ENCODE data around the gene ANKFN1.

Gene ANKFN1

DNA sequence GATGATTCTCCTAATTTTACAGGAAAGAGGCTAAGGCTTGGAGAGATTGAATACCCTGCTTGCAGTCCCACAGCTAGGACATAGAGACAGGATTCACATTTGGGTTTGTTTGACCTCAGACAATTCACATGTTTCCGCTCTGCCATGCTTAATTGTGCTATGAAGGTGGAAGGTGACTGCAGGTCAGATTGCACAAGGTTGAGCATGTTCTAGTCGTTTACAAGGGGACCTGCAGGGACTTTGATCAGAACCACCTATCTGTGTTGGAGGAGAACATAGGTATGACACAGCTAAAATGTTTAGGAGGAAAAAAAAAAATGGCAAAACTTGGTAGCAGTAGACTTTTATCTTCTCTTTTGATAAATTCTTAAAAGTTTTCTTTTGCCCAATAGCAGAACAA is 4.9 kb upstream of the ANKFN1 start:
- no peak for DNase-seq

DNA sequence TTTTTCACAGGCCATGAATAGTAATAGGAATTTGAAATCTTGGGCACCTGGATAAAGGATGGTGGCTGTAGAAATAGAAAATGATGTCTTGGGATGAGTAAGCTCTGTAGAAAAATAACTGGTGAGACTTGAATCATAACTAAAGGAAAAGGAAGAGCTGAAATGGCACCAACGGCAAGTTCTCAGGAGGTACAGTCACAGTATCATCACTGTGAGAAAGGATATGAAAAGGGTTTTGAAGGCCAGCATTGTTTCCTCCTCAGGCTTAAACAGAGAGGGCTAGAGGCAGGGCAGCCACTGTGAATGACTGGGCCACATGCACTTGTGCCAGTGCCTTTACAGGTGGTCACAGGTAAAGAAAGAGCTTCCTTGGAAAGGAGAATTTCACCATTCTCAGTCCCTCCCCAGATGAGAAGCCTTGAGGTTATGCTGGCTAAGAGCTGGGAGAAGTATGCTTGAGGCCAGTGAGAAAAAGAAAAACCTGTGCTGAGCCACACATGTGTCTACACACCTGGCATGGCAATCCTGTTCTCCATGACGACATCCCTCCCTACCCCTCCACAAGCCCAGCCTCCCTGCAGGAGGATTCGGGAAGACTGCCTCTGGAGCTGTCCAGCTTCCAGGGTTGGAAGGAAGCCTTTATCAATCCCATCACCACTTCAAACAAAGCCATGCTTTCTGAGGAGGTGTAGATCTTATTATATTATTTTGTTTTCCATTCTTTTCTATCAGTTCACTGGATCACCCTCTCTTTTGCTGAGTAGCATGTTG is 3.8 kb upstream of the ANKFN1 start:
- no peak for DNase-seq

DNA sequence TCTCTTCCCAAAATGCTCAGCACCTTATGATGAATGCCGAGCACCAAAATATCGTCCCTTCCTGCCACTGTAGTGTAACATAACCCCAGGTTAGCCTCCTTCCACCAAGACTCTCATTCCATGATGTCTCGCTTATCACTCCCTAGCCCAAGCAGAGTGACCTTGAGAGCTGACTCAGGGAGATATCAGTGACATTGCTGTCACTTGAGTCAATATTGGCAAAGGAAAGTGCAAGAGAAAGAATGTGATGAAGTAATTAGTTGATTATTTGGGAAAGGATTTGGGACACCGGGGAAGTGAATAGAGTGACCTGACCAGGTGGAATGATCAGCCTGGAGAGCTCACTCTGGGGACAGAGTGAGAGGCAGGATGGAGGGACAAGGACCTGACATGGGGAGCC is 2.6 kb upstream of the ANKFN1 start:
- no peak for DNase-seq

DNA sequence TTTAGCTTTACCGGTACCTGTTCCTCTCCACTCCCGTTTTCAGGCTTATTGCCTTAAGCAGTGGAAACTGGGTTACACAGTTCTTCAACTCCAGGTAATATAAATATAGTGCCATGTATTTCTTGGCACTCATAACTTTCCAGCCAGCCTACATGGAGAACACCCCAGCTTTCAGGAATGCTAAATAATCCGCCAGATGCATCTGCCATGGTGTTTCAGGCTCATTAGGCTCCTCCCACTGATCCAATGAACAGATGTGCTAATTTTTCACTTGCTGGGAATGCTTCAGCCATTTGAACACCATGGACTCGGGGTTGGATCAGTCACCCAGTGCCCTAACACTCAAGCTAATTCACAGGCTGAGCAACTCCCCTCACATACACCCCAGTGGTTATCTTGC is 4.6 kb downstream of the ANKFN1 start:
- no peak for DNase-seq

DNA sequence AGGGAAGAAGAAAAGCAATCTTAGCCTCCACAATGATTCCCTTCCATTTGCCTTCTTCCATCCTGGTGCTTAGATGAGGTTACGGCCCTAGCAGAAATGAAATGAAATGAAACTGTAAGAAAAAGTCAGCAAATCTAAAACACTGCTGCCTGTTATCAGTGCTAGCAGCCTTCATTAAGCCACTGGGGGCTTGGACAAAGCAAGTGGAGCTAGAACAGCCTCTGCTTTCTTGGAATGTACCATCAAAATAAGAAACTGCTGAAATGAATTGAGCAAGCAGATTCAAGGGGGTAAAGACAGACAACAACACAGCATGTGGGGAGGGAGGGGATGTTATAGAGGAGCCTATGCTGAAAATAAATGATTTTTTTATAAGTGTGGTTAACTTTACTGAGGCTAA is 5.1 kb downstream of the ANKFN1 start:
- DNase-seq: no peak

DNA sequence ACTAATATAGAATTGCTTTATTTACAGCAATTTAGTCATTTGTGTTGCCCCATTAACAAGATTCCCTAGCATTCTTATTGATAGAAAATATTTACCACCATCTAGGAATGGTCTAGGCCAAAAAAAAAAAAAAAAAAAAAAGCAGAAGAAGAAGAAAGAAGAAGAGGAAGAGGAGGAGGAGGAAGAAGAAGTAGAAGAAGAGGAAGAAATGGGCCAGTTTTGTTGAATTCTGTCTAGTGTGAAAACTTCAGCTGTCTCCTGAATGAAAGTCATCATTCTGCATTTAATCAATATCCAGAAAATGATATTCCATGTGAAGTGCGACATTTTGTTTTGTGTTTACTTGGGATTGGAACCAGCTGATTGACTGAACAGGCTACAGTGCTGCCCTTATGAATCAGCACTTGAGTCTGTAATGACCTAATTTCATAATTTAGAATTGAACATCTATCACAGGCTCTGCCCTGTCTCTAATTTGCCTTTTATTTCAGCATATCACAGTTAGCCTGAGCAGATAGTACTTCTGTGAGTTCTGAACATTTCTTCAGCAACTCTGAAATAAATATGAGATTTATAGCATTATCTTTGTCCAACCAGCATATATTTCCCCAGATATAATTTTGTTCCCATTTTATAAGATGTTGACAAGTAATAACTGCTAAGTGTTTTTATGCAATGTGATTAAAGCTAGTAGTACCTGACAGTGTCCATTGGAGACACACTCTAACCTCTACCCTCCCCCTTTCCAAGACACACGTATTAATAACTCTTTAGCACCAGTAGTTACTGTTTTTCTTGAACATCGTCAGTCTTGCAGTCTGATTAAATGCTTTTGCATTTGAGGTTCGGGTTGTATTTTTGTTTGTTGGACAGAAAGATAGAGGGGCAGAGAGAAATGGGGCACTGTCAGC is 5.9 kb downstream of the ANKFN1 start:
- no peak for DNase-seq

DNA sequence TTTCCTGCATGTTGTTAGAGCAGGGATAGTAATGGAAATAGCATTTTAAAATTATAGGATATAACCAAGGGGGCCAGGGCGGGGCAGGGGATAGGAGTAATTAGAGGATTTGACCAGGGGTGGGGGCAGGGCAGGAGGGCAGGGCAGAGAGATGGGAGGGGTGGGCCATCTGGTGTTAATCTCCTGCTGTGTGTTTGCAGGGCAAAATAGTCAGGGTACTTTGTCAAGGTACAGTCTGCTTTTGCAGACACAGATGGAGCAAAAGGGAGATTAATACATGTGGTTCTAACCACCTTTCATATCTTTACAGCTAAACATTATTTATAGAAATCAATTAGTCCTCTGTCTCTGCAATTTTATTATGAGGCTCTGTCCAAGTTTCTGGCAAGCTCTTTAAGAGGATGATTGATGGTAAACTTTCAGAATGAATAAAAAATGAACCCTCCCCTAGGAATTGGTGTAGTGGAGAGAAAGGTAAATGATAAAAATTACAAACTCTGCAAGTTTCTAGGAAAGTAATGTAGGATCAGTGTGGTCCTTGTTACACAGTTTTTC is 6.6 kb downstream of the ANKFN1 start:
- no peak for DNase-seq

DNA sequence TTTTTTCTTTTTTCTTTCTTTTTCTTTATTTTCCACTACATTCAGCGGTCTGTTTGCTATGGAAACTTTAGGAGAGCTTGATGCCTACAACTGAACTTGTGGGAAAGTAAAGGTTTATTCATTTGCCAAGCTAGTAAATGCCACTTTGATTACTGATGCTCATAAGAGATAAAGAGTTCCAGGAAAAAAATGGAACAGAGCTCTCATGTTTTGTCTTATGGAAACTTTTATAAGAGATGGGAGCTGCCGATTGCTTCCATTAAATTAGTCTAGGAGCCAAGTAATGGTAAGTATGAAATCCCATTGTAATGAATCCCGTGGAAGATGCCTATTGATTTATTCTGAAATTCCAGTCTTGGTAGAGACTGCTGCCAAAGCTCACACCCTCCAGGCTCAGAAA is 7.1 kb downstream of the ANKFN1 start:
- no peak for DNase-seq

DNA sequence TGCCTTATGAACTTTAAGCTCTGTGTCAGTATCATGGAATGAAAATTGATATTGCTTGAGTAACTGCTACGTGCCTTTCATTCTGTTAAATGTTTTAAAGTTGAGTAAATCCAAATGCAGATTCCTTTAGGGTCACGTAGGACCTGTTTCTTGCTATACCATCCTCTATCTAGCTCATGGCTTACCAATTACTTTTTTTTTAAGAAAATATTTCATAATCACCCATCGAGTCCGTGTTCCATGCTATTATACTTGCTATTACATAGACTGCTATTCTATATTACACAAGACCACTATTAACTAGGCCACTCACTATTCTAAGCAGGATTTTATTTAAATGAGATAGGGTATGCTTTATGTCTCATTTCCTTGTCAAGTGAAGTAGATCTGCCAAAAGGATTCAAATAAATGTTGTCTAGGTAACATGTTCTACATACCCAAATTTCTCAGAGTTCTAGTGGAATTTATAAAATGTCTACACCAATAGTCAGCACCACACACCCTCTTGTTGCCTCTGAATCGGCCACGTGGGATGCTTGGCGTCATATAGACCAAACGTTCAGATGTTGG is 11.9 kb downstream of the ANKFN1 start:
- DNase-seq: no peak

DNA sequence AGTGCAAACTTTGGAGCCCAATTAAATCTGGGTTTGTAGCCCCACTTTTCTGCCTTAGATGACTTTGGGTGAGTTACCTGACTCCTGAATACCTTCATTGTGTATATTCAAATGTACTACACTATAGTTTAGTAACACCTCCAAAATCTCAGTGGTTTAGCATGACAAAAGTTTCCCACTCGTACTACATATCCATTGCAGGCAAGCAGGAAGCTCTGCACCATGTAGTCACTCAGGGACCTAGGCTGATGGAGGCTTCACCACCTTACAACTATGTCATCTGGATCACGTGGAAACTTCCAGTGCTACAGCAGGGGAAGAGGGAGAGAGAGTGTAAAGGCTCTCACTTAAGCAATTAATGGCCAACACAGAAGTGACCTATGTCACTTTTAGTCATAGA is 14.2 kb downstream of the ANKFN1 start:
- DNase-seq: no peak

DNA sequence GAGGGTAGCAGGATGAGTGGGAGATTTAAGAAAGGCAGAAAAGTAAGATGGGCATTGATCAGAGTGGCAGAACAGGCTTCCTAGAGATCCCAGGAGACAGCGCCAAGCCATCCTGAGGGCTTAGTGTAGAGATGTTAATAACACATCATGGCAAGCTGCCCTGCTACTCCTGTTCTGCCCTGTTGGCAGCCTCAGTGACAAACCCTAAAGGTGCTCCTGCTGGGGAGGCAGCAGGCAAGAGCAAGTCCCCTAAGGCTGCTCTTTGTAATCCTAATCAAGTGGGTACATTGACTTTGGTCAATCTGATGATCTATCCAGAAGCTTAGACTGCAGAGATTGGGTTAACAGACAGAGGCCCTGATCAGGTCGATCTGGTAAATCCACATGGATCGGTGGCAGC is 16.3 kb downstream of the ANKFN1 start:
- DNase-seq: no peak

DNA sequence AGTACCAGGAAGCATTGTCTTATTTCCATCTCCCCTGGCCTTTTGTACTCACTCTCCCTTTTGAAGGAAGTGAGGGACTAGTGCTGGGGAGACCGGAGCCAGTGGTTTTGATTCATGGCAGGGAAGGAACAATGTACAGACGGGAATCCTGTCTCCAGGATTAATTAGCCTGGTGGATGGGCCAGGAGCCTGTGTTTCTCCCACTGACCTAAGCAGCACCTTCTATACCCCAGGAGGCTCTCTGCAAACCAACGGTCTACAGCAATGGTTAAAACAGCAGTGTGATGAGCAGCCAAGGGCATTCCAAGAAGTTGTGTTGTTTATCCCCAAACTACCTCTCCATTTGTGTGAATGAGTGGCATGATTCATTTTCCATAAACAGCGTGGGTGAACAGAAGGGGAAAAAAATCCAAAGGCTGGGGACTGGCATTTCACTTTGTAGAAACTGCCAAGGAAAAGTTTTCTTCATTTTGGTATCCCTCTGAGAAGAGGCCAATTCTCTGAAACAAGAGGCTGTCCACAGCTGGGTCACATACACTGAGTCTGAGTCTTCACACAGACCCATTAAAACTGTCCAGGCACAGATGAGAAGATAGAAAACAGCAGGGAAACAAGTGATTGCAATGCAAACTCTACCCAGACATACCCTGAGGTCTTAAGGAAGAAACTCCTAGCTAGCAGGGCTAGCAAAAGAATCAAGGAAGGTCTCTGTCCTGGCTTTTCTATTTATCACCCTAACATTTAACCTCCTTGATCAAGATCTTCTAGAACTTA is 18.1 kb downstream of the ANKFN1 start:
- no peak for DNase-seq

DNA sequence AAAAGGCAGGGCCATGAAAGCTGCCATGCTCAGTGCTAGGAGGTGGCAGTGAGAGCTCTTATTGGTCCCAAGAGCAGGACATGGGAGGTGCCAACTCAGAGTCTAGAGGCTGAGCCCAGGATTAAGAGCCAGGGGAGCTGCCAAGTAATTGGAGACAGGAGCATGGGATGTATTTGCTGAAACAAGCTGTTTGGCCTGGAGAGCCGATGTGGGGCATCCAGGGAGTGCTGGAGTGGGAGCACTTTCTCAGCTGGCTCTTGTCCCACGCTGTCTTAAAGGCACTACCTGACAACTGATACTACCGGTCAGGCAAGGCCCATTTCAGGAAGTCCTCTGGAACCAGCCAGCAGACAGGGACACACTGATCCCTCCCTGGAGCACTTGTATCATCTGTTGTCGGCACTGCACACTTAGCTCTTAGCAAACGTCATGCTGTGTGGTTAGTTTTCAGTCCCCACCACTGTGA is 19.3 kb downstream of the ANKFN1 start:
- peak; percentile 84 for DNase-seq

DNA sequence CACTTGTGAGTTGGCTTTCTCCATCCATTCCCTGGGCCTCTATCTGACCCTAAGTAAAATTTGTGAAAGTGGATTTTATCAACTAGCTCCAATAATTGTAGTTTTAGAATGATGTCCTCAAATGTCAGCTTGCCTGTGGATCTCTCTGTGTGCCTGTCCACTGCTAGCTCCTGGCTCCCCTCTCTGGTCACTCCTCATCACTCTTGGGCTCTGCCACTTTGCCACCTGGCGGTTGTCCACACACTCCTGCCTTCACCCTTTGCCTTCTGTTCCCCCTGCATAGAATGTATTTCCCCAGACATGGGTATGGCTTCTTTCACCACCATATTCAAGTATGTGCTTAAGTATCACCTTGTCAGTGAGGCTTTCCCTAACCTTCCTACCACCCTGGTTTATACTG is 19.8 kb downstream of the ANKFN1 start:
- no peak for DNase-seq

DNA sequence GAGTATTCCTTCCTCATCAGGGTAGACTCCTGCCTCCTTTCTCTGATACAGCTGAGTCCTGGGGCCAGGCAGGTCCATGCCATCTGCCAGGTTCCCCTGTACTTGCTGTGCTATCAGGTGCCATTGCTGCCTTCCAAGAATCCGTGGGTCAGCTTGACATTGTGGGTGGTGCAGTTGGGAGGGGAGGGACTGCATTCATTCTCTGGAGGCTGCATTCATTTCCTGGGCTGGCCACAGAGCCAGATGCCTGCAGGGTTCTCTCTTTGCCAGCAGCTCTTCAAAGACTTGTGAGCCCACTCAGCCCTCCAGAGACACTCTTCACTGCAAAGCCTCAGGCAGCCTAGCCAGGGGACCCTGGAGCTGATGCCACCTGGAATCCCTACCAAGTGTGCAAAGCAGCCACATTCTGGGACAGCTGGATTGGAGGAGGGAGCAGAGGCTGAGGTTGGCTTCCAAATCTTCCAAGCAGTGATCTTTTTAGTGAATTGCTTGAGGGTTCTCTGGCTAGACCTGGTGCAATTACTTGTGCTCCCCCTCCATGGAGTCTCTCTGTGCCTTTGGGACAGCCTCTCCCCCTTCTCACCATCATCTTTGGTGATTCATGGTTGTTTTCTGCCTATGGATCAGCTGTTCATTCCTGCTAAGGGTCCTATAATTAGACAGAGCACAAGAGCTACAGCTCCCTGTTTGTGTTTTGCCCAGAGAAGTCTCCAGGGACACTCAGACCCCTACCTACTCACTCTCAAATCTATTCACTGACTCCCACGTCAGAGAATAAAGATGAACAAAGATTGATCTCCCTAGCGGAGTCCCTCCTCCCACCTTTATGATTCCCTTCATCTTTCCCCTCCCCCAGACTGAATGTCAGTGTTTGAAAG is 20.9 kb downstream of the ANKFN1 start:
- DNase-seq: peak; percentile 35

DNA sequence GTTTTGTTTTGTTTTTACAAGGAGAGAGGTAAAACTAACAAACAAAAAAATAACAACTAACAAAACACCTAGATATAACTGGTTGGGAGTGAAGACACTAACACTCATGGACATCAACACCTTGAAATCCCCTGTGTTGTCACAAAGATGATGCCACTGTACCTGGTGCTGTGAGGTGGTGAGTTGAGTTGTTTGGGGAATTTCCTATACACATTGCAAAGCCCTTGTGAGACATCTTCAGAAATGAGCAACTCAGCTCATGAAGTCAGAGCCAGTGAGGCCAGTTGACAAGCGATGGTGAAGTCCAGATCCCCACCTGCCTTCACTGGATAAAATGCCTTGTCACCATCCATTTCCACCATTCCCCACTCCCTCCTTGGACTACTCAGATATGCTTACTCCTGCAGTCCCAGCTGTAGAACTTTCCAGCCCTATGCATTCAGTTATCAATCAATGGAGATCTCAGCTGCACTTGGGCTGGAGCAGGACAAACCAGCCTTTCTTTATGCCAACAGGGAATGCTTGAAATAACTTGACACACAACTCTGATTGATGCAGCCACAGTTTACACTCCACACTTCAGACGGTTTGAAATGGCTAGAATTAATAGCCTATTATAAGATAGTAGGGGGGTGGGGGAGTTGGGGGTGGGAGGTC is 22.2 kb downstream of the ANKFN1 start:
- no peak for DNase-seq

DNA sequence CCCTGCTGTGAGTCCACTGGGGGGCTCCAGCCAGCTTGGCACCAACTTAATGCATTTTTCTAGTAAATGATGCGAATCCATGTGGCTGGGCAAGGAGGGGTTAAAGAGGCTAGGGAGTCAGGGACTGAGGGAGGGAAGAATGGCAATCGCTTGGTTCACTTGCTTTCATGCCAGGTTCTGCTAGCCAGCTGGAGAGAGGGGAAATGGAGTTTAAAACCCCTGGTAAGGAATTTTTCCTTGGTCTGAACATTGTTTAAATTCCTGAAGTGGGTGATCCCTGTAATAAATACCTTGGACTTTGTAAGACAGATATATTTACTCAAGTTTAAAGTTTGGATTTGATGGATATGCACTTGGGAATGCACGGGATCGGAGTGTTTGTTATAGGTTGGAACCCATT is 22.8 kb downstream of the ANKFN1 start:
- peak; percentile 47 for DNase-seq

DNA sequence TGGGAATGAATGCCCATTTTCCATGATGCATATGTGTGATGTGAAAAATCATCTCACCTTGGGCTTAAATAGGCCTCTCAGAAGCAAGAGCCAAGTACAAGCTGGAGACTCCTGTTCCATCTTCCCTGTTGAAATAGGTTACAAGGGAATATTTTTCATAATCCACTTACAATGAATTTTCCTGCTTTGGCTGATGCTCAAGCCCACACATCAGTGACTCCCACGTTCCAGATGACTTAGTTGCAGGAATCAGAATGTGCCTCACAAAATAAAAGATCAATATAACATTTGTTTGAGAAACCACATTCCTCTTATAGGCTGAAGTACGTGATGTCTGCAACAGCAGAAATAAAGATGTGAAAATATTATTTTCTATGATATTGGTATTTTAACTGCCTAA is 24.1 kb downstream of the ANKFN1 start:
- DNase-seq: no peak

DNA sequence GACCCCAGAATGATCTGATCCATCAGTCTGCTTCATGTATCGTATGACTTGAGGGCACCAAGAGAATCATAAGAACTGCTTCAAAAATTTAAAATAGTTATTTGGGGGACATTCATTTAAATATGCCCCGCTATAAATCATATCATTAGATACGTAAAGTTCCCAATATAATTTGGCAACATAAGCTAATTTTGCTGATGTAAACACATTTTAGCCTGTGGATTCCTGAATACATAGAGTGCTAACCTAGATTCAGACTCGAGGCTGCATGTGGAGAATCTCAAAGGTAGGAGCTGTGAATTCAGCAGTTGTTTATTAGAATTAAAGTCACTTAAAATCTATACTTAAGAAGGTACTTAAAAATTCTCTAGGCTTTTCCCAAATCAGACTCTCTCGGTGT is 24.9 kb downstream of the ANKFN1 start:
- no peak for DNase-seq

DNA sequence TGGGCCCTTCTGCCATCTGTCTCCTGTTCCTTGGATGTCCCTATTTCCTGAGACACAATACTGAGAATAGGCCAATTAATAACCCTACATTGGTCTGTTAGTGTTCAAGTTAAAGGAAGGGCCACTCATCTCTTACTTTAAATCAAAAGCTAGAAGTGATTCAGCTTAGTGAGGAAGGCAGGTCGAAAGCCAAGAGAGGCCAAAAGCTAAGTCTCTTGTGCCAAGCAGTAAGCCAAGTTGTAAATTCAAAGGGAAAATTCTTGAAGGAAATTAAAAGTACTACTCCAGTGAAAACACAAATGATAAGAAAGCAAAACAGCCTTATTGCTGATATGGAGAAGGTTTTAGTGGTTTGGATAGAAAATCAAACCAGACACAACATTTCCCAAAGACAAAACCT is 28.8 kb downstream of the ANKFN1 start:
- no peak for DNase-seq

DNA sequence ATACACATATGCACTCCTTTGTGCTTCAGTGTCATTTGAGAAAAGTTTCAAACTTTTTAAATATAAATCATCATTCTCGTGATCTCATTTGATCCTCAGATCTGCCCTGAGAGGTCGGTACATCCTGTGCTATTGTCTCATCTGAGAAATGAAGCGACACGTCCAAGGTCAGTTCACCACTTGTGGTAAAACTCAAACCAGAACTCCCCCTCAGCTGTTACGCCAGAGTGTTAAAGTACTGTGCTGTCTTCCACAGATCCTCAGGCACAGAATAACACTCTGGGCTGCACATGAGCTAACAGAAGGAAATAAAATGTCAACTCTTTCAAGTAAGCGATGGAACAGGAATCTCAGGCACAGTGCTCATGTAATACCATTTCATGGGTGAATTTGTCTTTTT is 31.4 kb downstream of the ANKFN1 start:
- no peak for DNase-seq

Data from femur (tissue), 1 donor.